ENCODE data around the gene ATXN3.
A peak's percentile ranks its signal among the peaks of the same experiment; 100 is the strongest.
"Not testable (repeated sequence)": the region's sequence is repeated elsewhere in the genome, so short reads cannot be mapped to it uniquely, and the experiment has no call there.

Gene ATXN3

GRCh38 chr14:92105893-92106142 lies 564 bp downstream of the ATXN3 start:
- Mint-ChIP-seq H3K9me3 (no peaks in the 10 kb centered on the region), H3K36me3 (ENCODE audit: low read depth) (no peaks in the 10 kb centered on the region), H3K4me1 (ENCODE audit: low read depth) (peaks cover 57% of the 10 kb centered on the region), H3K4me3 (peak overlapping the region; percentile 98), H3K27me3 (no peaks in the 10 kb centered on the region), H3K27ac (peak overlapping the region; percentile 89)

- no peaks in the 10 kb centered on the region for H3K36me3 Mint-ChIP-seq (ENCODE audit: low read depth)
- peak overlapping the region; percentile 98 for H3K4me3 Mint-ChIP-seq
- H3K4me1 Mint-ChIP-seq (ENCODE audit: low read depth) = peaks cover 57% of the 10 kb centered on the region
- peak overlapping the region; percentile 89 for H3K27ac Mint-ChIP-seq
- H3K27me3 Mint-ChIP-seq = no peaks in the 10 kb centered on the region
- no peaks in the 10 kb centered on the region for H3K9me3 Mint-ChIP-seq
Measured at GRCh38 chr14:92105073-92105892, 1.1 kb downstream of the ATXN3 start.

- Mint-ChIP-seq H3K4me3 (no peak overlapping the region), H3K27ac (no peak overlapping the region), H3K27me3 (no peaks in the 10 kb centered on the region)
Measured at GRCh38 chr14:92103363-92103989, 2.9 kb downstream of the ATXN3 start.

DNA sequence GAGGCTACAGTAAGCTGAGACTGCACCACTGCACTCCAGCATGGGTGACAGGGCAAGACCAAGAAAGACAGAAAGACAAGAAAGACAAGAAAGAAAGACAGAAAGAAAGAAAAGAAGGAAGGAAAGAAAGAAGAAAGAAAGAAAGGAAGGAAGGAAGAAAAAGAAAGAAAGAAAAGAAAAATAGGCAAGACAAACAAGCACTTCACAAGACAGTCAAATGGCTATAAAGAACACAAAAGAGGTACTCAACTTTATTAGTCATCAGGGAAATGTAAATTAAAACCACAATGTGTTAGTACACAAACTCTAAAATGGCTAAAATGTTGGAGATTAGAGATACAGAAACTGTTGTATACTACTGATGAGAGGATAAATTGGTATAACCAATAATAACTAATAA lies 6.6 kb downstream of the ATXN3 start:
- H3K36me3 Mint-ChIP-seq (ENCODE audit: low read depth) = peaks cover 7% of the 10 kb centered on the region
- no peaks in the 10 kb centered on the region for H3K9me3 Mint-ChIP-seq
- no peak overlapping the region for H3K4me3 Mint-ChIP-seq
- H3K4me1 Mint-ChIP-seq (ENCODE audit: low read depth) = peaks cover 28% of the 10 kb centered on the region
- H3K27ac Mint-ChIP-seq = no peak overlapping the region
- no peaks in the 10 kb centered on the region for H3K27me3 Mint-ChIP-seq

More at GRCh38 chr14:92103363-92103989, 2.9 kb downstream of the ATXN3 start:
- no peaks in the 10 kb centered on the region for H3K9me3 Mint-ChIP-seq
- H3K4me1 Mint-ChIP-seq (ENCODE audit: low read depth) = peaks cover 53% of the 10 kb centered on the region
- no peaks in the 10 kb centered on the region for H3K36me3 Mint-ChIP-seq (ENCODE audit: low read depth)

- Mint-ChIP-seq H3K4me3 (no peak overlapping the region), H3K36me3 (ENCODE audit: low read depth) (peaks cover 29% of the 10 kb centered on the region), H3K27me3 (no peaks in the 10 kb centered on the region), H3K27ac (no peak overlapping the region), H3K4me1 (ENCODE audit: low read depth) (no peaks in the 10 kb centered on the region), H3K9me3 (no peaks in the 10 kb centered on the region)
Measured at GRCh38 chr14:92093320-92093719, 13.1 kb downstream of the ATXN3 start.

GRCh38 chr14:92088494-92088893 lies 17.9 kb downstream of the ATXN3 start:
- Mint-ChIP-seq H3K36me3 (ENCODE audit: low read depth) (peaks cover 37% of the 10 kb centered on the region), H3K27ac (peak overlapping the region; percentile 10), H3K27me3 (no peaks in the 10 kb centered on the region), H3K9me3 (no peaks in the 10 kb centered on the region), H3K4me3 (no peak overlapping the region), H3K4me1 (ENCODE audit: low read depth) (no peaks in the 10 kb centered on the region)

GRCh38 chr14:92074555-92074954 lies 31.8 kb downstream of the ATXN3 start:
- no peak overlapping the region for H3K27ac Mint-ChIP-seq
- peaks cover 28% of the 10 kb centered on the region for H3K36me3 Mint-ChIP-seq (ENCODE audit: low read depth)
- no peaks in the 10 kb centered on the region for H3K4me1 Mint-ChIP-seq (ENCODE audit: low read depth)
- H3K27me3 Mint-ChIP-seq = no peaks in the 10 kb centered on the region
- H3K9me3 Mint-ChIP-seq = no peaks in the 10 kb centered on the region
- no peak overlapping the region for H3K4me3 Mint-ChIP-seq

DNA sequence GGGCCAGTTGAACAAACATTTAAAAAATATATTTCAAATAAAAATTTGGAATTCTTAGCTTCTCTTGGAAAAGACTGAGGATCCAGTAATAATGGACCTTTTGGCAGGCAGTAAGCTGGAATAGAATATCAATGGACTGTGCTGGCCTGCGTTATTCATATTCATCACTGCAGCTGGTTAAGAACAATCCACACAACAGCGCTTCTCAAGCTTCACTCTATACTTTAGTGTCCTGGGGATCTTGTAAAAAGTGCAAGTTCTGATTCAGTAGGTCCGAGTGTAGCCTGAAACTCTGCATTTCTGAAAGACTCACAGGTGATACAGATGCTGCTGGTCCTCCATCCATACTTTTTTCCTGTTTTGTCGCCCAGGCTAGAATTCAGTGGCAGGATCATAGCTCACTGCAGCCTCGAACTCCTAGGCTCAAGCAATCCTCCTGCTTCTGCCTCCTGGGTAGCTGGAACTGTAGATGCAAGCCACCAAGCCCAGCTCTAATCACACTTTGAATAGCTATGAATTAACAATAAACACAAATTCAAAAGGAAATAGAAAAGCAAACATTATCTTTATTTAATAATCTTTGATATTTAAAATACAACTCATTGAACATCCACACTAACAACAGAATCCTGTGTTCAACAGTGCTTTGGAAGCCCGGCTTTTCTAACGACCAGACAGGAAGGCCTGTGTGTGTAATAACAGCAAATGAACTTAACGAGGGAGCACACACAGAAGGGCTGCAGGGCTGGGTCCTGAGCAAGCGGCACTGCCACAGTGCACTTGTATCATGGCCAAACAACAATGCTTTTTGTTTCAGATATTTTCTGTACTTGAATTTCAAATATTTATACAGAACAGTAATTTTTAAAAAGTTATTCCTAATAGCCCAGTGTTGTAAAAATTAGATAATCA lies 48.1 kb downstream of the ATXN3 start:
- Mint-ChIP-seq H3K27ac (no peak overlapping the region), H3K9me3 (no peaks in the 10 kb centered on the region), H3K27me3 (no peaks in the 10 kb centered on the region), H3K4me1 (ENCODE audit: low read depth) (no peaks in the 10 kb centered on the region), H3K4me3 (no peak overlapping the region), H3K36me3 (ENCODE audit: low read depth) (no peaks in the 10 kb centered on the region)

DNA sequence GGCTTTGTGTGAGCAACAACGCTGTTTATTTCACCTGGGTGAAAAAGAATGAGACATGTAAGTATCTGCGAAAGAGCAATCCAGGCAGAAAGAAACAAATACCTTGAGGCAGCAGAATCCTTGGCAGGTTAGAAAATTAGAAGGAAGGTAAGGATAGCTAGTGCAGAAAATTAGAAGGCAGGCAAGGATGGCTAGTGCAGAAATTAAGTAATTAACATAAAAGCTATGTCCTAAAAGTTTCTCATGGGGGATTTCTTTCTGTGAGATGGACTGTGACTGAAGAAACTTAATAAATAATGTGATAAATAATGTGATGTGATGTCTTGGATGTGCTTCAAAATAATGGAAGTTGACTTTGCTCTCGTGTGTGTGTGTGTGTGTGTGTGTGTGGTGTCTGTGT lies 56.6 kb downstream of the ATXN3 start:
- no peak overlapping the region for H3K4me3 Mint-ChIP-seq
- H3K36me3 Mint-ChIP-seq (ENCODE audit: low read depth) = peaks cover 24% of the 10 kb centered on the region
- H3K27ac Mint-ChIP-seq = no peak overlapping the region
- no peaks in the 10 kb centered on the region for H3K4me1 Mint-ChIP-seq (ENCODE audit: low read depth)
- no peaks in the 10 kb centered on the region for H3K27me3 Mint-ChIP-seq
- peaks cover 16% of the 10 kb centered on the region for H3K9me3 Mint-ChIP-seq

DNA sequence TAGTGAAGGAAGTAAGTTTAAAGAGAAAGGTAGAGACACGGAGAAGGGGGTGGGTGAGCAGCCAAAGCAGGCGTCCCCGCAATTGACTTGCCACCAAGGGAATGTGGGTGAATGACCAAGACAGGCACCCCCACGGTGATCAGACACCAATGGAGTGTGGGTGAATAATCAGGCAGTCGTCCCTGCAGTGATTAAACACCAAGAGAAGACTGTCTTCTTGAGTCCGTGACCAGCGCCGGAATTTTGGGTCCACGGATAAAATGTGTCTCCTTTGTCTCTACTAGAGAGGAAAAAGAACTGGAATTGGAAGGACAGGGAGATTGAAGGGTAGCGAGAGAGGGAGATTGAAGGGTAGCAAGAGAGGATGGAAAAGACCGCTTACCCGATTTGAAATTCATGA lies 57.2 kb downstream of the ATXN3 start:
- not testable (repeated sequence) for H3K27me3 Mint-ChIP-seq; H3K4me3 Mint-ChIP-seq; H3K4me1 Mint-ChIP-seq (ENCODE audit: low read depth); H3K27ac Mint-ChIP-seq
- Mint-ChIP-seq H3K36me3 (ENCODE audit: low read depth) (peaks cover 24% of the 10 kb centered on the region), H3K9me3 (peaks cover 16% of the 10 kb centered on the region)

GRCh38 chr14:92045904-92046303 lies 60.5 kb downstream of the ATXN3 start:
- not testable (repeated sequence) for H3K27me3 Mint-ChIP-seq; H3K4me3 Mint-ChIP-seq; H3K27ac Mint-ChIP-seq; H3K4me1 Mint-ChIP-seq (ENCODE audit: low read depth)
- Mint-ChIP-seq H3K9me3 (peaks cover 16% of the 10 kb centered on the region), H3K36me3 (ENCODE audit: low read depth) (peaks cover 21% of the 10 kb centered on the region)

- H3K4me3 Mint-ChIP-seq, H3K9me3 Mint-ChIP-seq, H3K27ac Mint-ChIP-seq, H3K27me3 Mint-ChIP-seq: not testable (repeated sequence)
- Mint-ChIP-seq H3K4me1 (ENCODE audit: low read depth) (peaks cover 27% of the 10 kb centered on the region), H3K36me3 (ENCODE audit: low read depth) (peaks cover 11% of the 10 kb centered on the region)
Measured at GRCh38 chr14:92041766-92042165, 64.6 kb downstream of the ATXN3 start.

GRCh38 chr14:92041203-92041602 lies 65.2 kb downstream of the ATXN3 start:
- Mint-ChIP-seq H3K4me1 (ENCODE audit: low read depth) (peaks cover 33% of the 10 kb centered on the region), H3K27ac (no peak overlapping the region), H3K27me3 (no peaks in the 10 kb centered on the region), H3K9me3 (no peaks in the 10 kb centered on the region), H3K36me3 (ENCODE audit: low read depth) (peaks cover 11% of the 10 kb centered on the region), H3K4me3 (peak overlapping the region; percentile 96)

DNA sequence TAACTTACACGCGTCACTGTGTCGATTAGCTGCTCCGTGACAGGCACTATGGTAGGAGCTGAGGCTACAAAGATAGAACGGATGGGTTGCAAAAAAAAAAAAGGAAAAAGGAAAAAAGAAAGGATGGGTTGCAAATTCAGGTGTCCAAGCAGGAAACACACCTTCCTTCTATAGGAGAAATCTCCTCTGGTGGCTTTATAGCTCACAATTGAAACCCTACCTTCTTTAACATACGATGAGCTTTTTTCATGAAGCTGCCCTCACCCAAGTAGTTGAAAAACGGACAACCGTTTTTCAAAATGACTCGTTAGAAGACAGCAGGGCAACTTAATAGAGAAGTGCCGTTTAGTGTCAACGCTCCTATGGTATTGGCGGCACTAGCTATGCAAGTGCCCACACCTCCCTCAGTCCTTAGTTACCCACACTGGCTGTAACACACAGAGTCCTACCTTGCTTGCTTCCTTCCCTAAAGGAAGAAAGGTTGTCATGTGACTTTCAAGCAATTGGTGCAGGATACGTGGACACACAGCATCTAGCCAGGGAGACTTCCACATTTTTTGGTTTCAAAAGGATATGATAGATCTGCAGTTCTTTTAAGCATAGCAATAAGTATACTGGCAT lies 65.8 kb downstream of the ATXN3 start:
- no peaks in the 10 kb centered on the region for H3K27me3 Mint-ChIP-seq
- peak overlapping the region; percentile 97 for H3K27ac Mint-ChIP-seq

More for the DNA sequence above, 65.8 kb downstream of the ATXN3 start:
- H3K4me3 Mint-ChIP-seq = peak overlapping the region; percentile 96
- peaks cover 11% of the 10 kb centered on the region for H3K36me3 Mint-ChIP-seq (ENCODE audit: low read depth)
- H3K9me3 Mint-ChIP-seq = no peaks in the 10 kb centered on the region
- peaks cover 37% of the 10 kb centered on the region for H3K4me1 Mint-ChIP-seq (ENCODE audit: low read depth)
